Measurements from ENCODE around the gene TNFAIP6.
"Not testable (repeated sequence)": the region's sequence is repeated elsewhere in the genome, so short reads cannot be mapped to it uniquely, and the experiment has no call there.

Gene TNFAIP6

DNA sequence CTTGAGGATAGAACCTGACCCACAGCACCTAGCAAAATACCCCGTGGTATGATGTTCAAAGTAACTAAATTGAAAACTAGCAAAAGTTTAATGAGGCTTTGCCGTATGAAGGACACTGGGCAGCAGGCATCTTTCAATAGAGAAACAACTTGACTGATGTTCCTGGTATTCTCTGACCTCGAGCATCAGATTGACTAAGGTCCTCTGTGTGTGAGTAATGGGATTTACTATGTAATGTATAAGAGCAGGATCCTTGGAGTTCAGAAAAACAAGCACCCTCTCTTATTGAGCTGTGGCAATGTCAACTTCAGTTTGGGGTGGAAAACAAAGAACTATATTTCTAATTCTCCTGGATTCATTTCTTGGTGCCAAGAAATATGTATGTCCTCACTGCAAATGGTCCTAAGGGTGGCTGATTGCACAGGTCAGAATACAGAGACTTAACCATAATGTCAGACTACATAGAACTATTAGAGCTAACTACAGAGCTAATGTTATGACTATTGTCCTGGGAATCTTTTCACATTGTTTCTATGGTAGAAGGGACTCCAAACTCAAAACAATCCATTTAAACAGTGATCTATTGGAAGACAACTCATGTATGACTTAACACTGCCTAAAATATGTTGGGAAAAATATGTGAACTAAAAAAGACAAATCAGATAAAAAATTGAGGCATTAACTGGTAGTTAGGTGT is 4.4 kb downstream of the TNFAIP6 start:
- peak; percentile 11 for DNase-seq (ENCODE audit: low read depth)

DNA sequence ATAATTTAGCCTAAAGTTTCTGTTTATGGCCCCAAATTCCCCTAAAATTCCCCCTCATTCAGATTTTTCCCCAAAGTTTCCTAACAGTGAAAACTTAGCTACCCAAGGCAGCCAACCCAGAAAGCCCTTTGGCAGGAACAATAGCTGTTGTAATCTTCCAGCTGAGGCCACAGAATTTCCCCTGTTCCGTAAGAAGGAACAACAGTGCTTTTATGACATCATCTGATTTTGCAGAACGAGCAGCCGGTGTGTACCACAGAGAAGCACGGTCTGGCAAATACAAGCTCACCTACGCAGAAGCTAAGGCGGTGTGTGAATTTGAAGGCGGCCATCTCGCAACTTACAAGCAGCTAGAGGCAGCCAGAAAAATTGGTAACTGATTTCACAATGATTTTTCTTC is 6.3 kb downstream of the TNFAIP6 start:
- no peak for DNase-seq (ENCODE audit: low read depth)

DNA sequence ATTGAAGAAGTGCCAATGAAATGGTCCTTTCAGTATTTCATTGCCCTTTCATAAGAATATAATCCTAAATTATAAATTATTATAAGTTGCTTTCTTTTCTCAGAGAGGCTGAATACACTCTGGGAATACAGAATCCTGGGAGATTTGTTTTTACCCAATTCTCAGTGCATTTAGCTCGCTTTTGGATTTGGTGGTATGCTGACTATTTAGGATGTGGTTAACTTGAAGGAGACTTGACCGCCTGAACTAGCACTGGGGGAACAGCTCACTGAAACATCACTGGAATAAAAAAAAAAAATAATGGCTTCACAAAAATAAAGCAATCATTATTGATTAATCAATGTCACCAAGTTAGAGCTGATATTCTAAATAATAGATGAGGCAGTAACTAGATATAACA is 10.2 kb downstream of the TNFAIP6 start:
- DNase-seq (ENCODE audit: low read depth), result peak; percentile 59

DNA sequence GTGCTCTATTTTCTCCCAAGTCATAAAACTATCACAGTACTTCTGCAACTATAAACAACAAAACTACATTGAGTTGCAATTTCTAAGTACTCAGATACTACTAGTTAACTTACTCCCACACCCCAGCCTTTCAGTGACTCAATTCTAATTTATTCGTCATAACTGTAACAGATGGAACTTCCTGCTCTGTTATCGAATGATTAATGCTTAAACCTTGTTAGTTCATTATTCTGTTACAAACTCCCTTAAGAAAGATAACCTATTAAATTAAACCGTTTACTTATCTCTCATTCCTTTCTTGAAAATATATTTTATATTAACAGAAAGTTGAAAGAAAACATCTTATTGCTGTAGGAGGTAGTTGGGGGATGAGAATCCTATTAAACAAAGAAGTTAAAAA is 17.0 kb downstream of the TNFAIP6 start:
- peak; percentile 92 for DNase-seq (ENCODE audit: low read depth)

DNA sequence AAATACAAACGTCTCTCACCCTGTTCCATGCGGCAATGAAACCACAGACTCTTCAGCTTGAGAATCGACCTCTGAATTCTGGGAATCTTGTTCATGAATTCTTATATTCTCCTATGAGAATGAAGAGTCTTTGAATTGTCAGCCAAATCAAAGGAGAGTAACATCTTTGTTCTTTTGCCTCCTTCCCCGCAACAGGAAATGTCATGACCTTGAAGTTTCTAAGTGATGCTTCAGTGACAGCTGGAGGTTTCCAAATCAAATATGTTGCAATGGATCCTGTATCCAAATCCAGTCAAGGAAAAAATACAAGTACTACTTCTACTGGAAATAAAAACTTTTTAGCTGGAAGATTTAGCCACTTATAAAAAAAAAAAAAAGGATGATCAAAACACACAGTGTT is 21.8 kb downstream of the TNFAIP6 start:
- DNase-seq (ENCODE audit: low read depth), result no peak

DNA sequence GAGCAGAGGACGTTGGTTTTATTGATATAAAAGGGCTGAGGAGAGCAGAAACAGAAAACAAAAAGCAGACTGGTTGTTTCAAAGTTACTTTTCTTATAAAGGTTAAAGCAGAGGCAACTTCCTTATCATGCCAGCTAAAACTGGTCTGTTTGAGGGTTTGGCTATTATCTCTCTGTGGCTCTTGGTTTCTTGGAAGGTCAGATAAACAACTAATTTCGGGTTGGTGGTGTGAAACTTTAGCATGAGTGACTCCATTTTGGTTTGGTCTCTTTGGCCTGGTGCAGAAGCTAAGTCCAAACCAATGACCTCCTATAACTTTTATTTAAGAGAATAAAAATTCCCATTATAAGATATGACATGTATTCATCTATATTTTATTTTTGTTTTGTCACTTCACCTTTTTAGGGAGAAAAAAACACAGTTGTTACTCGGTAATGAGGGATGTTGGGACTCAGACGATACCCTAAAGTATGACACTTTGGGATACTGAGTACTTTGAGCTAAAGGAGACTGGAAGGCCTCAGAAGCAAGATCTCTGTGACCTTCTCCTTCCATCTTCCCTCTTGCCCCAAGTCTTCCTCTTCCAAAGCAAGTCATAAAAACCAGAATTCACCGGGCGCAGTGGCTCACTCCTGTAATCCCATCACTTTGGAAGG is 23.3 kb downstream of the TNFAIP6 start:
- no peak for DNase-seq (ENCODE audit: low read depth)

DNA sequence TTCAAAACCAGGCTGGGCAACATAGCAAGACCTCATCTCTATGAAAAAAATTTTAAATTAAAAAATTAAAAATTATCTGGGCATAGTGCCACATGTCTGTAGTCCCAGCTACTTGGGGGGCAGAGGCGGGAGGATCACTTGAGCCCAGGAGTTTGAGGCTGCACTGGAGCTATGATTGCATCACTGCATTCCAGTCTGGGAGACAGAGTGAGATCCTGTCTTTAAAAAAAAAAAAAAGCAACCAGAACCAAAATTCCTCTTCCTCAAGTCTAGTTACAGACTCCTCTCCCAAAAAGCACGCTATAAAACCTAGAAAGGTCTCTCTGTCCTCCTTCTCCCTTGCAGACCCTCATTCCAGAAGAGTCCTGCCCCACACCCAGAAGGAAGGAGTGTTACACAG is 23.9 kb downstream of the TNFAIP6 start:
- no peak for DNase-seq (ENCODE audit: low read depth)

DNA sequence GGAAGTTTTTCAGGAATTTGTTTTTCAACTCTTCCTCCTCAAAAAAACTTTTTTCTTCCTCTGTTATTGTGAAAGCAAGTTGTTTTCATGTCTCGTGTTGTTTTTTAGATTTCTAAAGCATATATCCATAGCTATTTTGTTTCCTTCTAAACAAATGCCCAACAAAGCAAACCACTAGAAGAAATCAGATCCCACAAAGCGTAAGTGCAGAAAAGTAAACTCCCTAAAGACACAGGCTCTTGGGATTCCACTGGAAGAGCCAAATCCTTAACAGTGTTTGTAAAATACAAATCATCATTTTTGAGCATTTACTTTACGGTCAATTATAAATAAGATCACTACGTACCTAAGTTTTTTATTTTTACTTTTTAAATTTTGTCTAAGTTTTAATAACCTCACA is 30.6 kb downstream of the TNFAIP6 start:
- no peak for DNase-seq (ENCODE audit: low read depth)

DNA sequence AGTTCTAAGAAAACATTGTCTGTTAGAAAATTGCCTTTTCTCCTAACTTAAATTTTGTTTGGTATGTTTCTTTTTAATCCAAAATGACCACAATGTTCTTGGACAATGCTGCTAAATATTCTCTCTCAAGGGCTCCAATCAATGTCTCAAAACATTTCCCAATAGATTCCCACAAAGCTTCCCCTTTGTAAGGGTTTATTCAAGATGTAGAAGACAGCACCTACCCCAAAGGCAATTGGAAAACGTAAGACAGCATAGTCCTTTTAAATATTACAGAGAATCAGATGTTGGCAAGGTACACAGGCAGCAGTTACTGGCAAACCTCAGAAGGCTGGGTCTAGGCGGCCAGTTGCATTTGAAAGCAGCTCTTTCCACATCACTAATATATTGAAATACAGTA is 34.0 kb downstream of the TNFAIP6 start:
- DNase-seq (ENCODE audit: low read depth), result no peak

DNA sequence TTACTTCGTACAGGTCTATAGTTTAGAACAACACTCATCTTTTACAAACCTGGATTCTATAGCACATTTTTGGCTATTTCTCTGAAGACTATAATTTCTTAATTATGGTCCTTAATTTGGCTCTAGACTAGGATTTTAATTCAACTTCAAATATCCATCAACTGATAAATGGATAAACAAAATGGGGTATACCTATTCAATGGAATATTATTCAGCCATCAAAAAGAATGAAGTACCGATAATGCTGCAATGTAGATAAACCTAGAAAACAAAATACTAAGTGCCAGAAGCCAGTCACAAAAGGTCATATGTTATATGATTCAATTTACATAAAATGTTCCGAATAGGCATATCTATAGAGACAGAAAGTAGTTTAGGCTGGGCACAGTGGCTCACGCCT is 37.1 kb downstream of the TNFAIP6 start:
- no peak for DNase-seq (ENCODE audit: low read depth)

DNA sequence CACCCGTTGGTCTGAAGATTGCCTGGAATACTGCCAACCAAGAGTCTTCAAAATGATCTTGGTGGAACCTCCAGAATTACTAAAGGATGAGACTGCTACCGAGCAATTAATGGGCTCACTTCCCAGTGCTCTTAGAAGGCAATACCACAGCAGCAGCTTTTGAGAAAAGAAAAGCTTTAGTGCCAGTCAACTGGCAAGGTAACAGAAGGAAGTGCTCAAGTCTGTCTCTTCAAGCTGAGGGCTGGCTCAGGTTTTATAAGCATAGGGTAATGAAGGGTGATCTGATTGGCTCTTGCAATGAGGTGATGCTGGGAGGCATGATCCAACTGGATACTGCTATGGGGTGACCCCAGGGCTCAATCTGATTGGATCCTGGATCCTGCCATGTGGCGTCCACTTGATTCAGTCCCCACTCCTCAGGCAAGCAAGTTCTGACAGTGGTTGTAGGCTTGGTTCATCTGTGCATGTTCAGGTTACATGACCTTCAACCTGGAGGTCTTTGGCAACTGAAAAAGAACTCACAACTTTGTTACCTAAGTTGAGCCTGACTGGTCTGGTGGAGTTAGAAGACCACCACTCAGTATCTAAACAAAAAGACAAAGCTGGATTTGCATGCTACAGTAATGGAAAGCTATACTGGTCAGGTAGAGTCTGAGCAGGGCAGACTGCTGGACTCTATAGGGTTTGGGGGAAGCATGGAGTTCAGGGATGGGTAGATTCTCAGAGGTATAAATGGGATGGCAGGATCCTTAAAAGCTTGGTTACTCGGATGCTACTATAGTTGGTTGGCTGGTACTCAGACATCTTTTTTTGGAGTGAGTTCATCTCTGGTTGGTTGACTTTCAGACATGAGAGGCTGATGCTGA is 38.4 kb downstream of the TNFAIP6 start:
- no peak for DNase-seq (ENCODE audit: low read depth)

DNA sequence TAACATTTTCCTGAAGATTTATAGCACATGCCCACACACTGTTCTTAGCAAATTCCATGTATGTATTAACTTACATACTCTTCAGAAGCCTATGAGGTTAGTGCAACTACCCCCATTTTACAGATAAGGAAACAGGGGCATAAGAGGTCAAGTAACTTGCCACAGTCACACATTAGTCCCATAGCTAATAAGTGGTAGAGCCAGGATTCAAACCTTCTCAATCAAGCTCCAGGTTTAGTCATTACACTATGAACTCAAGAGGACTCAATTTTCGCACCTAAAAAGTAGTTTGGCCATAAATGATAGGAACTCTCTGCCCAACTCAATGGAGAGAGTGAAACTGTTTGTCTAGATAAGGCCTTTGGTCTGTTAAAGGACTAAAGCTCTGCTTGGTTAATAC is 42.6 kb downstream of the TNFAIP6 start:
- DNase-seq (ENCODE audit: low read depth), result no peak

DNA sequence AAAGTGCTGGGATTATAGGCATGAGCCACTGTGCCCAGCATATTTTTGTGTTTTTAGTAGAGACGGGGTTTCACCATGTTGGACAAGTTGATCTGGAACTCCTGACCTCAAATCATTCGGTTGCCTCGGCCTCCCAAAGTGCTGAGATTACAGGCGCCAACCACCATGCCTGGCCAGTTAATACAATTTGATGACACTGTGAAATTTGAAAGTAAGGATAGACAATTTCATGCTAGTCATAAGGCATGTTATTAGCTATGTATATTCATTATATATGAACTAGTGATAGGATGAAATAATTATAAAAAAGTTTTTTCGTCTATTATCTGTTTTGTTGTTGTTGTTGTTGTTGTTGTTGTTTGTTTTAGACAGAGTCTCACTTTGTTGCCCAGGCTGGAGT is 43.8 kb downstream of the TNFAIP6 start:
- no peak for DNase-seq (ENCODE audit: low read depth)

DNA sequence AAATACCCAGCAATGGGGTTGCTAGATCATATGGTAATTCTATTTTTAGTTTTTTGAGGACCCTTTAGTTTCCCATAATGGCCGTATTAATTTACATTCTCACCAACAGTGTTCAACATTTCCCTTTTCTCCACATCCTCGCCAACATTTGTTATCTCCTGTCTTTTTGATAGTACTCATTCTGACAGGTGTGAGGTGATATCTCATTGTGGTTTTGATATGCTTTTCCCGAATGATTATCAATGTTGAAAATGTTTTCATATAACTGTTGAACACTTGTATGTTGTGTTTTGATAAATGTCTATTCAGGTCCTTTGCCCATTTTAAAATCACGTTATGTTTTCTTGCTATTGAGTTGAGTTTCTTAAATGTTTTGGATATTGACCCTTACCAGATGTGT is 46.5 kb downstream of the TNFAIP6 start:
- DNase-seq (ENCODE audit: low read depth), result no peak

DNA sequence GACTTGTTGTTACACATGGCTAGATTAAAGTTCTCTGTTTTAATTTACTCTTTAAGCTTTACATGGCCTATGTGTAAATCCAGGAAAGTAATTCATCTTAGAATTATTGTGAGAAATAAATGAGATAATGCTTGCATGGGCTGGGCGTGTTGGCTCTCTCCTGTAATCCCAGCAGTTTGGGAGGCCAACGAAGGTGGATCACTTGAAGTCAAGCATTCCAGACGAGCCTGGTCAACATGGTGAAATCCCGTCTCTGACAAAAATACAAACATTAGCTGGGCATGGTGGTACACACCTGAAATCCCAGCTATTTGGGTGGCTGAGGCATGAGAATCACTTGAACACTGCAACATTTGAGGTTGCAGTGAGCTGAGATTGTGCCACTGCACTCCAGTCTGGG is 48.0 kb downstream of the TNFAIP6 start:
- no peak for DNase-seq (ENCODE audit: low read depth)

DNA sequence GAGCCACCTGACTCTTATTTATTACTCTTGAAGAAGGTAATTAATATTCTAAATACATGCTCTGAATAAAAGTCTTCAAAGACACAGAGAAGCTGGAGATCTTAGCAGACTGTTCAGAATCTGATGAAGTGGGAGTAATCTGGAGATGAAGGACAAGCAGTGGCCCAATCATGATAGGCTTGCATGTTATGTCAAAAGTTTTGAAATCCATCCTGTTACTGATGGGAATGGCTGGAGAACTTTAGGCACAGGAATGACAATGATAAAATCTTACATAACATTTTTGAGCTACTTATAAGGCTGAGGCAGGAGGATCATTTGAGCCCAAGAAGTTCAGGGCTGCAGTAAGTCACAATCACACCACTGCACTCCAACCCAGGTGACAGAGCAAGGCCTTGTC is 49.9 kb downstream of the TNFAIP6 start:
- DNase-seq (ENCODE audit: low read depth), result no peak

DNA sequence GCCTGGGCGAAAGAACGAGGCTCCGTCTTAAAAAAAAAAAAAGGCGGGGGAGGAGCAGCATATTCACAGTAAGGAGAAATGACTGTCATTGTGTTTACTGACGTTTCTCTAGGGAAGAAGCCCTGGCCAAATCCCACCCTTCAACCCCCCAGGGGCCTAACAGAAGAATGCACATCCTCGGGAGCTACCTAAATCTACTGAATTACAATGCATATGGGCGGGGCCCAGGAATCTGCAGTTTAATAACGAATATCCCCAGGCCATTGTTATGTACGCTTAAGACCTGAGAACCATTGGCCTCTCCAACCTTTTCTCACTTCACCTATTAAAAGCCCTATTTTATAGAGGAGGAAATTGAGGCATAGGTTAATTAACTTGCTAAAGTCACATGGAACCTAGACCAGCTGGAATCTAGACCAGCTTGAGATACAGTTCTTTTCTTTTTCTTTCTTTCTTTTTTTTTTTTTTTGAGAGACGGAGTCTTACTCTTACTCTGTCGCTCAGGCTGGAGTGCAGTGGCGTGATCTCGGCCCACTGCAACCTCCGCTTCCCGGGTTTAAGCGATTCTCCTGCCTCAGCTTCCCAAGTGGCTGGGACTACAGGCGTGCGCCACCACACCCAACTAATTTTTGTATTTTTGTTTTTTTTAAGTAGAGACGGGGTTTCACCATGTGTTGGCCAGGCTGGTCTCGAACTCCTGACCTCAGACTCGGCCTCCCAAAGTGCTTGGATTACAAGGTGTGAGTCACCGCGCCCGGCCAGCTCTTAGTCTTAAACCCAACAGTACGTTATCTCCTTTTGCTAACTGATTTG is 51.6 kb downstream of the TNFAIP6 start:
- DNase-seq (ENCODE audit: low read depth), result no peak

DNA sequence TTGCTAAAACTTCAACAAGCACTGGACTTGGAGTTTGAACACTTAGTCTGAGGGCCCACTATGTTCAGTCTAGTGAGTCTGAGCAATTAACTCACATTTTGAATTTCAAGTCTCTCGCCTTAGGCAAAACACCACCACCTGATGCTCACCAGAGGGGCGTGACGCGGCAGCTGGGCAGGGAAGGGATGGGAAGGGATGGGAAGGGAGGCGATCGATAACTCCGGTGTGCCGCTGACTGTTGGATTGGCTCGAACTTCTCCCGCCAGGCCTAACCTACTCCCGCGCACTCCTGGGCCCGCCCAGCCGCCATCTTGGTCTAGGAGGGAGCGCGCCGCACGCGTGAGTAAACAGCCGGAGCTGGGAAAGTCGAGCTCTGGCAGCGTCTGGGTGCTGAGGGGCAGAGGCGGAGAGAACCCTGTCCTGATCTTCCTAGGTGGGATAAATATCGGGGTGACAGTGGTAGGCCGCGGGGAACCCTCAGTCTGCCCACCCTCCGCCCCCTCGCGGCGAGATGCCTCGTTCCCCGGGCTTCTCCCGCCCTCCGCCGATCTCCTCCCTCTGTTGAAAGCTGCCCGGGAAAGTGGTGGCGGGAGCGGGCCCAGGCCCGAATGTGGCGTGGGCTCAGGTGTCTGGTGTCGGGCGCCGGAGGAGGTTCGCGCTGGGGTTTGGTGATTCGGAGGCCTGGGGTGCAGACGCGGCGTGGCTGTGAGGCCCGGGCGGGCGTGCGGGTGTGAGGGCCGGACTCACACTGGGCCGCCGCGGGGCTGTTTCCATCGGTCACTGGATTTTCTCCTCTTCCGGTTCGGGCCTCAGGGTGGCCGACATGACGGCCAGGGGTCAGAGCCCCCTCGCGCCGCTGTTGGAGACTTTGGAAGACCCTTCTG is 52.5 kb downstream of the TNFAIP6 start, which contains the start of gene RIF1:
Gene RIF1, plus strand, starts transcription at position 302 of the 884 bp plus-strand sequence. Its CDS starts 522 bp downstream, at position 824.
- DNase-seq (ENCODE audit: low read depth), result peak; percentile 98

DNA sequence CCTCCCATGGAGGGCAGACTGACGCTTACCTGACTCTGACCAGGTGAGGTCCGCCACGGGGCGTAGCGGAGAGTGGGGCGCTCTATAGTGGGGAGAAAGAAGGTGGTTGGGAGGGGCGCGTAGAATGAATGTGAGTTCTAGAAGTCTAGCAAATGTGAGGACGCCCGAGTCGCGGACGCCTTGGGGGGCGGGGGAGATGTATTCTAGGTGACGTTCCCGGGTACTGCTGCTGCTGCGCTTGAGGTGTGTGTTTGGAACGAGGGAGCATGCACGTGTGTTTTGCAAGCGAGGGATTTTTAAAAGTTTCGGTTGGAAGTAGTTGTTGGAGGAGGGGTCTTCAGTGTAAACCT is 53.1 kb downstream of the TNFAIP6 start:
- peak; percentile 58 for DNase-seq (ENCODE audit: low read depth)

DNA sequence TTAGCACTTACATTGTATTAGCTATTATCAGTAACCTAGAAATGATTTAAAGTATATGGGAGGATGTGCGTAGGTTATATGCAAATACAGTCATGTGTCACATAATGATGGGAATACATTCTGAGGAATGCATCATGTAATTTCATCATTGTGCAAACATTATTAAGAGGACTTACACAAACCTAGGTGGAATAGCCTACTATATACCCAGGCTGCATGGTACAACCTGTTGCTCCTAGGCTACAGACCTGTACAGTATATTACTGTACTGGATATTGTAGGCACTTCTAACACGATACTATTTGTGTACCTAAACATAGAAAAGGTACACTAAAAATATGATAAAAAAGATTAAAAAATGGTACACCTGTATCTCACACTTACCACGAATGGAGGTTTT is 60.3 kb downstream of the TNFAIP6 start:
- no peak for DNase-seq (ENCODE audit: low read depth)

DNA sequence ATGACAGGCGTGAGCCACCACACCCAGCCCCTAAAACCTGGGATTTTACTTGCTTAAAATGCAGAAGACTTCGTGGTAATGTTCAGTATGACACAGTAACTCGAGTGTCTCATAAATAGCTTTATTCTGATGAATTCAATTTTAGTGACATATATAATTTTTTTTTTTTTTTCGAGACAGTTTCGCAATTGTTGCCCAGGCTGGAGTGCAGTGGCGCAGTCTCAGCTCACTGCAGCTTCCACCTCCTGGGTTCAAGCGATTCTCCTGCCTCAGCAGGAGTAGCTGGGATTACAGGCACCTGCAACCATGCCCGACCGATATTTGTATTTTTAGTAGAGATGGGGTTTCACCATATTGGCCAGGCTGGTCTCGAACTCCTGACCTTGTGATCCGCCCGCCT is 64.3 kb downstream of the TNFAIP6 start:
- not testable (repeated sequence) for DNase-seq (ENCODE audit: low read depth)
